ENCODE results near the gene TOMT.

GRCh38 chr11:72079819-72080325 lies 25.9 kb upstream of the TOMT start:
- TF ChIP-seq SPI1 (IDR thresholded peaks at IDR 0.05; ENCODE audit: low read depth, low read length): no peak
- no peak for TF ChIP-seq TAF1 (IDR thresholded peaks at IDR 0.05; ENCODE audit: low read depth, low read length)
- no peak for TF ChIP-seq POLR2A (IDR thresholded peaks at IDR 0.05; ENCODE audit: low read depth, low read length)
- TF ChIP-seq POLR2AphosphoS5 (IDR thresholded peaks at IDR 0.05; ENCODE audit: low read depth, low read length): no peak
- no peak for TF ChIP-seq PAX5 (IDR thresholded peaks at IDR 0.05; ENCODE audit: insufficient read depth, low read length, severe bottlenecking)
- TF ChIP-seq POU2F2 (IDR thresholded peaks at IDR 0.05; ENCODE audit: low read depth, low read length): no peak
